ENCODE measurements around the gene DNAJC22. TPM values are rescaled to one million over a fixed set of nuclear protein-coding genes. Genes with fewer than 3 reads are reported as not detected.
"Not testable (repeated sequence)": the region's sequence is repeated elsewhere in the genome, so short reads cannot be mapped to it uniquely, and the experiment has no call there.

DNAJC22 gene
- total and polyA plus RNA-seq, 7 donors = under 0.01 to 12.8 (median 2.5) TPM; not detected in 1

DNA sequence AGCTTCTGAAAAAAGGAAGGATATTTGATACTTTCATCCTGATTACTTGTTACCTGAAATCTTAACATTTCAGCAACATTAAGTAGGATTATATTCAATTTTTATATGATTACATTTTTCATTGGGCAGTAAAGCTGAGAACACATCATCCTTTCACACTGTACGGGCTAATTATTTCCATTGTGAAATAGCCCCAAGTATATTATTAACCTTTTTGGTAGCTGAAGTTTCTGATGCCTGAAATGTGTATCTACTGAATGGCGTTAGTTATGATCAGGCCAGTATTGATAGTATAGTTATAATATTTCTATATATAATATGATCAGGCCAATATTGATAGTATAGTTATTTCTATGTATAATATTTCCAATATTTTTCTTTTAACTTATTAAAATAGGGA lies 30.7 kb downstream of the DNAJC22 start:
- Histone ChIP-seq H3K4me1 (no peaks in the 10 kb centered on the region), H3K27ac (no peak overlapping the region), H3K4me3 (no peak overlapping the region), H3K9me3 (no peaks in the 10 kb centered on the region), H3K27me3 (no peaks in the 10 kb centered on the region), H3K36me3 (no peaks in the 10 kb centered on the region)
- intact Hi-C loops (cut with DNase I) = no loop called here
- DNase-seq = no peak
- WGBS, 2 donors = 50 to 69% methylated on average over 2 of the region's 2 CpGs
- TF ChIP-seq POLR2A (IDR thresholded peaks at IDR 0.05) = no peak
- TF ChIP-seq, protein P1, sequence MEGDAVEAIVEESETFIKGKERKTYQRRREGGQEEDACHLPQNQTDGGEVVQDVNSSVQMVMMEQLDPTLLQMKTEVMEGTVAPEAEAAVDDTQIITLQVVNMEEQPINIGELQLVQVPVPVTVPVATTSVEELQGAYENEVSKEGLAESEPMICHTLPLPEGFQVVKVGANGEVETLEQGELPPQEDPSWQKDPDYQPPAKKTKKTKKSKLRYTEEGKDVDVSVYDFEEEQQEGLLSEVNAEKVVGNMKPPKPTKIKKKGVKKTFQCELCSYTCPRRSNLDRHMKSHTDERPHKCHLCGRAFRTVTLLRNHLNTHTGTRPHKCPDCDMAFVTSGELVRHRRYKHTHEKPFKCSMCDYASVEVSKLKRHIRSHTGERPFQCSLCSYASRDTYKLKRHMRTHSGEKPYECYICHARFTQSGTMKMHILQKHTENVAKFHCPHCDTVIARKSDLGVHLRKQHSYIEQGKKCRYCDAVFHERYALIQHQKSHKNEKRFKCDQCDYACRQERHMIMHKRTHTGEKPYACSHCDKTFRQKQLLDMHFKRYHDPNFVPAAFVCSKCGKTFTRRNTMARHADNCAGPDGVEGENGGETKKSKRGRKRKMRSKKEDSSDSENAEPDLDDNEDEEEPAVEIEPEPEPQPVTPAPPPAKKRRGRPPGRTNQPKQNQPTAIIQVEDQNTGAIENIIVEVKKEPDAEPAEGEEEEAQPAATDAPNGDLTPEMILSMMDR (IDR thresholded peaks at IDR 0.05) = no peak
- TF ChIP-seq POLR2AphosphoS5 (IDR thresholded peaks at IDR 0.05) = no peak
- no peak for TF ChIP-seq EP300 (IDR thresholded peaks at IDR 0.05)

DNA sequence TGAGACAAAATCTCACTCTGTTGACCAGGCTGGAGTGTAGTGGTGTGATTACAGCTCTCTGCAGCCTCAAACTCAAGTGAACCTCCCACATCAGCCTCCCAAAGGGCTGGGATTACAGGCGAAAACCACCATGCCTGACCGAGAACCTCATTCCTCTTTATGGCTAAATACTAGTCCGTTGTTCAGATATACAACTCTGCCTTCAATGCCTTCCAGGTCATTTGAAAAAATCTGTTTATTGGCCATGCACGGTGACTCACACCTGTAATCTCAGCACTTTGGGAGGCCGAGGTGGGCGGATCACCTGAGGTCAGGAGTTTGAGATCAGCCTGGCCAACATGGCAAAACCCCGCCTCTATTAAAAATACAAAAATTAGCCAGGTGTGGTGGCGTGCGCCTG lies 33.5 kb downstream of the DNAJC22 start:
- WGBS, 2 donors = 80 to 86% methylated on average over 9 of the region's 9 CpGs
- H3K9me3 ChIP-seq; H3K4me1 ChIP-seq; H3K27ac ChIP-seq; H3K27me3 ChIP-seq; DNase-seq; intact Hi-C loops (cut with DNase I); H3K36me3 ChIP-seq; H3K4me3 ChIP-seq: not testable (repeated sequence)

DNA sequence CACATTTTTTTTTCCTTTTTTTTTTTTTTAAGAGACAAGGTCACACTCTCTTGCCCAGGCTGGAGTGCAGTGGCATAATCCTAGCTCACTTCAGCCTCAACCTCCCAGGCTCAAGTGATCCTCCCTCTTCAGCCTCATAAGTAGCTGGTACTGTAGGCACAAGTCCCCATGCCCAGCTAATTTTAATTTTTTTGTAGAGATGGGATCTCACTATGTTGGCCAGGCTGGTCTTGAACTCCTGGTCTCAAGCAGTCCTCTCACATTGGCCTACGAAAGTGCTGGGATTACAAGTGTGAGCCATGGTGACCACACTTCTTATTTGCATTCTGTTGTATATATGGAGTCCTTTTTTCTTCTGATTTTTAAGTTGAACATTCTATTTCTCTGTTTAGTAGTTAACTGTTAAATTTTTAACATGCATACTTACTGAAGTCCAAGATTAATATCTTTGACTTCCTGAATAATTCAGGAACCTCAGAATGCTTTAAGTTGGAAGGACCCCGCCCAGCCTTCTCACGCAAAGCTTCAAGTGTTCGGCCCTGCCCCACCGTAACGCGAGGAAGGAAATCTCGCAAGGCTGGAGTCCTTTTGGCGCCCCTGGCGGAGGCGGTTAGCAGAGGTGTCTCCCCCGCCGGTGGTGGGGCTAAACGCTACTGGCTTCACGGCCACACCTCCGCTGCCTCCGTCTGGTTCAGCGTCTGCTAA lies 42.1 kb downstream of the DNAJC22 start:
- no peak for DNase-seq
- intact Hi-C loops (cut with DNase I) = no loop called here

DNA sequence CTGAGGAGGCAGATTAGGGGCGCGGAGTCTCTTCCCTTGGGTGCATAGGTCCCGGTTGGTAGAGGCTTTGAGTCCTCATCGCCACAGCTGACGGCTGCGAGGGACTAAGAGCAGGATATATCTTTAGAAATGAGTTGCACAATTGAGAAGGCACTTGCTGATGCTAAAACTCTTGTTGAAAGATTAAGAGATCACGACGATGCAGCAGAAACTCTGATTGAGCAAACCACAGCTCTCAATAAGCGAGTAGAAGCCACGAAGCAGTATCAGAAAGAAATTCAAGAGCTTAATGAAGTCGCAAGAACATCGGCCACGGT lies 42.7 kb downstream of the DNAJC22 start:
- no peak for DNase-seq
- H3K27me3 ChIP-seq = no peaks in the 10 kb centered on the region
- no peak overlapping the region for H3K4me3 ChIP-seq
- H3K36me3 ChIP-seq = no peaks in the 10 kb centered on the region
- intact Hi-C loops (cut with DNase I) = no loop called here
- TF ChIP-seq, protein P1 (IDR thresholded peaks at IDR 0.05) = no peak
- TF ChIP-seq POLR2A (IDR thresholded peaks at IDR 0.05) = no peak
- TF ChIP-seq POLR2AphosphoS5 (IDR thresholded peaks at IDR 0.05) = no peak
- TF ChIP-seq EP300 (IDR thresholded peaks at IDR 0.05) = no peak
- no peaks in the 10 kb centered on the region for H3K9me3 ChIP-seq
- H3K4me1 ChIP-seq = no peaks in the 10 kb centered on the region
- no peak overlapping the region for H3K27ac ChIP-seq
- WGBS, 2 donors = 83 to 92% methylated on average over 13 of the region's 13 CpGs

More for the DNA sequence above, 42.1 kb downstream of the DNAJC22 start:
- no peak overlapping the region for H3K4me3 ChIP-seq
- TF ChIP-seq, protein P1 (IDR thresholded peaks at IDR 0.05) = no peak
- no peak for TF ChIP-seq POLR2A (IDR thresholded peaks at IDR 0.05)
- no peak for TF ChIP-seq POLR2AphosphoS5 (IDR thresholded peaks at IDR 0.05)
- no peak for TF ChIP-seq EP300 (IDR thresholded peaks at IDR 0.05)
- no peaks in the 10 kb centered on the region for H3K4me1 ChIP-seq
- no peaks in the 10 kb centered on the region for H3K36me3 ChIP-seq
- no peaks in the 10 kb centered on the region for H3K9me3 ChIP-seq
- 72 to 91% methylated on average over 18 of the region's 18 CpGs for WGBS, 2 donors
- no peak overlapping the region for H3K27ac ChIP-seq
- no peaks in the 10 kb centered on the region for H3K27me3 ChIP-seq

DNA sequence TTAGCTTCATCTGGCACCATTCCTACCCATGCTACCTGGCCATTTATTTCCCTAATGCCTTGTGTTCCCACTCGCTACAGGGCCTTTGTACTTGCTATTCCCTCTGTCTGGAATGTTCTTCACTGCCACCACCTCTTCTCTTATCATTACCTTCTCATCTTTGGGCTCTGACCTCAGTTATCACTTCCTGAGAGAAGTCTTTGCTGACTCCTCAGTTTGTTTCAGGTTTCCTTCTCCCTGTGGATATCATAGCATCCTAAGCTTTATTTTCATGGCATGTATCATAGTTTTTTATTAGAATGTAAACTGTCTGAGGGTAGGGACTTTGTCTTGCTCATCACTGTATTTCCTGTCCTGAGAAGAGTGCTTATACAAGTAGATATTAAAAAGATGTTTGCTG lies 50.3 kb downstream of the DNAJC22 start:
- no peaks in the 10 kb centered on the region for H3K27me3 ChIP-seq
- TF ChIP-seq, protein P1 (IDR thresholded peaks at IDR 0.05) = no peak
- TF ChIP-seq POLR2AphosphoS5 (IDR thresholded peaks at IDR 0.05) = no peak
- TF ChIP-seq EP300 (IDR thresholded peaks at IDR 0.05) = no peak
- no peak for TF ChIP-seq POLR2A (IDR thresholded peaks at IDR 0.05)
- no peaks in the 10 kb centered on the region for H3K36me3 ChIP-seq
- 97 to 98% methylated on average over 1 of the region's 1 CpG for WGBS, 2 donors
- no peaks in the 10 kb centered on the region for H3K9me3 ChIP-seq
- no peak overlapping the region for H3K27ac ChIP-seq
- intact Hi-C loops (cut with DNase I) = no loop called here
- H3K4me3 ChIP-seq = no peak overlapping the region
- no peaks in the 10 kb centered on the region for H3K4me1 ChIP-seq
- no peak for DNase-seq
